H1 (cell line): ENCODE data around the gene GOSR1.

ENCODE experiments used
- ATF2 ChIP-seq: IDR thresholded peaks from 2 replicates; pipeline ENCODE4 v1.6.1; 2012; ENCODE audit warnings: low read length, inconsistent platforms
- BRCA1 ChIP-seq: IDR thresholded peaks from 2 replicates; pipeline ENCODE4 v1.6.1; 2012; ENCODE audit warnings: low read depth, low read length, improper control_type of control experiment
- CTCF ChIP-seq, 3 experiments: IDR thresholded peaks; 1 replicate in 2 of 3; 2 replicates in 1 of 3; pipeline versions ENCODE4 v1.5.1 to v1.6.1; 2011; ENCODE audit warnings: low read length in 3 of 3, mild to moderate bottlenecking in 3 of 3, inconsistent platforms in 2 of 3, low read depth in 1 of 3, moderate library complexity in 1 of 3; ENCODE audit not compliant: insufficient read depth in 1 of 3; ENCODE audit errors: control extremely low read depth in 1 of 3
- EP300 ChIP-seq, 2 experiments: IDR thresholded peaks; 1 replicate in 1 of 2; 2 replicates in 1 of 2; pipeline ENCODE4 v1.6.1; 2011 to 2012; ENCODE audit warnings: low read depth in 2 of 2, low read length in 2 of 2, mild to moderate bottlenecking in 2 of 2, borderline replicate concordance in 1 of 2, inconsistent platforms in 1 of 2, moderate library complexity in 1 of 2
- GTF2F1 ChIP-seq: IDR thresholded peaks from 2 replicates; pipeline ENCODE4 v1.6.1; 2012; ENCODE audit warnings: low read depth, low read length, improper control_type of control experiment, borderline replicate concordance
- KDM1A ChIP-seq: fragments of 200-600, 300-600 bp; sonication (generic); IDR thresholded peaks from 2 replicates; pipeline ENCODE4 v1.7.1; 2016; ENCODE audit warnings: mild to moderate bottlenecking, low read length, borderline replicate concordance
- MAX ChIP-seq: IDR thresholded peaks from 2 replicates; pipeline ENCODE4 v1.6.1; 2012; ENCODE audit warnings: inconsistent platforms
- SRF ChIP-seq: IDR thresholded peaks from 2 replicates; pipeline ENCODE4 v1.6.1; 2011; ENCODE audit warnings: mild to moderate bottlenecking, low read depth, low read length, moderate library complexity

- TF ChIP-seq CTCF (IDR thresholded peaks at IDR 0.05; ENCODE audit: control extremely low read depth in 1 of 3, insufficient read depth in 1 of 3, low read depth in 1 of 3, low read length in 3 of 3) (no peak), ATF2 (no peak), GTF2F1 (no peak), BRCA1 (no peak), SRF (no peak), KDM1A (no peak), MAX (no peak), EP300 (IDR thresholded peaks at IDR 0.05; ENCODE audit: borderline replicate concordance in 1 of 2, low read depth in 2 of 2, low read length in 2 of 2) (no peak)
Measured at GRCh38 chr17:30550512-30551273, 73.5 kb downstream of the GOSR1 start.
